GM23248 (cell line): Measurements from ENCODE around the gene RABEP2. TPM values are rescaled to one million over a fixed set of nuclear protein-coding genes. Genes with fewer than 3 reads are reported as not detected.

Experiments
- DNase-seq: peaks from one replicate; pipeline ENCODE4 v3.0.0-alpha.2; 2015
- H2AFZ ChIP-seq: fragments of 200-600 bp; sonication (generic); 2 replicates; pipeline ENCODE4 v1.6.1; 2016; ENCODE audit warnings: antibody characterized with exemption
- H3F3A ChIP-seq: fragments of 200-600 bp; sonication (generic); 2 replicates; pipeline ENCODE4 v1.6.1; 2016; ENCODE audit warnings: mild to moderate bottlenecking, antibody characterized with exemption, mixed run types; ENCODE audit not compliant: insufficient read depth
- H3K27ac ChIP-seq: fragments of 200-600 bp; sonication (generic); 2 replicates; pipeline ENCODE4 v1.5.1; 2016; ENCODE audit warnings: mild to moderate bottlenecking
- H3K27me3 ChIP-seq: fragments of 200-600 bp; sonication (generic); replicated peaks from 2 replicates; pipeline ENCODE4 v1.6.1; 2016; ENCODE audit warnings: mild to moderate bottlenecking; ENCODE audit not compliant: insufficient read depth
- H3K36me3 ChIP-seq: fragments of 200-600 bp; sonication (generic); 2 replicates; pipeline ENCODE4 v1.6.1; 2016; ENCODE audit warnings: low read depth, mild to moderate bottlenecking
- H3K4me1 ChIP-seq: fragments of 200-600 bp; sonication (generic); 2 replicates; pipeline ENCODE4 v1.6.1; 2016; ENCODE audit warnings: mild to moderate bottlenecking; ENCODE audit not compliant: insufficient read depth
- H3K4me2 ChIP-seq: fragments of 200-600 bp; sonication (generic); one replicate; pipeline ENCODE4 v1.6.1; 2016; ENCODE audit warnings: mild to moderate bottlenecking; ENCODE audit not compliant: unreplicated experiment
- H3K4me3 ChIP-seq: fragments of 200-600 bp; sonication (generic); 2 replicates; pipeline ENCODE4 v1.5.1; 2016; ENCODE audit warnings: mild to moderate bottlenecking
- H3K79me2 ChIP-seq: fragments of 200-600 bp; sonication (generic); 2 replicates; pipeline ENCODE4 v1.6.1; 2016; ENCODE audit warnings: mild to moderate bottlenecking; ENCODE audit not compliant: insufficient read depth
- H3K9ac ChIP-seq: fragments of 200-600 bp; sonication (generic); 2 replicates; pipeline ENCODE4 v1.6.1; 2016; ENCODE audit warnings: mild to moderate bottlenecking
- H3K9me2 ChIP-seq: fragments of 200-600 bp; sonication (generic); 2 replicates; pipeline ENCODE4 v1.6.1; 2016; ENCODE audit warnings: mixed run types, mild to moderate bottlenecking, moderate library complexity; ENCODE audit not compliant: insufficient read depth
- H3K9me3 ChIP-seq: fragments of 200-600 bp; sonication (generic); one replicate; pipeline ENCODE4 v1.6.1; 2017; ENCODE audit warnings: low read depth
- H4K20me1 ChIP-seq: fragments of 200-600 bp; sonication (generic); 2 replicates; pipeline ENCODE4 v1.6.0; 2016; ENCODE audit not compliant: insufficient read depth
- EZH2 ChIP-seq: fragments of 200-600 bp; sonication (generic); IDR thresholded peaks from 2 replicates; pipeline ENCODE4 v1.6.1; 2018; ENCODE audit warnings: antibody characterized with exemption, mild to moderate bottlenecking; ENCODE audit not compliant: insufficient read depth, poor library complexity, severe bottlenecking
- EZH2phosphoT487 ChIP-seq: fragments of 200-600 bp; sonication (generic); IDR thresholded peaks from 2 replicates; pipeline ENCODE4 v1.6.1; 2018; ENCODE audit warnings: antibody characterized with exemption, moderate library complexity, mild to moderate bottlenecking, low read depth; ENCODE audit not compliant: insufficient read depth
- WGBS, 2 experiments: methylation state at CpG; one replicate each; pipeline ENCODE4 v1.1.6; 2015 to 2017; ENCODE audit warnings: low lambda C conversion rate in 2 of 2, low coverage in 1 of 2; ENCODE audit errors: missing lambda C conversion rate in 2 of 2; 5-methylcytosine and 5-hydroxymethylcytosine counted together
- in situ Hi-C: fragments of 300-500 bp; cut with MboI; formaldehyde crosslinking; loops from 2 replicates; pipeline ENCODE4 v1.15.0; 2020
- polyA plus RNA-seq: library from polyadenylated mRNA; unstranded; fragments of >200 nt; fragmentation: Nextera tagmentation; extraction: Ambion mirVana; gene quantifications from 2 replicates; pipeline ENCODE4 v1.2.1, GENCODE V29; 2016
- total RNA-seq: library from RNA; depleted of rRNA; stranded (reverse); fragments of >200 nt; shearing (Covaris generic); gene quantifications from 2 replicates; pipeline ENCODE4 v1.2.3, GENCODE V29; 2014

RABEP2 gene
- total and polyA plus RNA-seq, 2 experiments from 2014 or later = 14.0 to 53.4 TPM

GRCh38 chr16:28910086-28911031, 14.7 kb downstream of the RABEP2 start:
- no peaks in the 10 kb centered on the region for H3K27me3 ChIP-seq
- no peaks in the 10 kb centered on the region for H3K79me2 ChIP-seq
- in situ Hi-C loops = no loop called here
- H3K9me3 ChIP-seq = no peaks in the 10 kb centered on the region
- H4K20me1 ChIP-seq = no peaks in the 10 kb centered on the region
- H3K4me2 ChIP-seq = no peak overlapping the region
- H3K27ac ChIP-seq = no peak overlapping the region
- 0 out of 2 replicates have a peak, but pooled peaks cover 1% of the 10 kb centered on the region for H3F3A ChIP-seq
- no peak overlapping the region for H3K4me3 ChIP-seq
- no peak overlapping the region for H3K9ac ChIP-seq
- H3K4me1 ChIP-seq = no peaks in the 10 kb centered on the region
- no peak for TF ChIP-seq EZH2
- TF ChIP-seq EZH2phosphoT487 = no peak
- H3K9me2 ChIP-seq = no peaks in the 10 kb centered on the region
- H3K36me3 ChIP-seq = peaks cover 6% of the 10 kb centered on the region; the same call in 1 of the 2 replicates
- DNase-seq = no peak
- no peak overlapping the region for H2AFZ ChIP-seq
- WGBS, 2 experiments = 92 to 93% methylated on average over 19 of the region's 19 CpGs

- Histone ChIP-seq H3K9me2 (no peaks in the 10 kb centered on the region), H3K36me3 (peaks cover 6% of the 10 kb centered on the region; the same call in 1 of the 2 replicates), H3K4me1 (no peaks in the 10 kb centered on the region), H2AFZ (no peak overlapping the region), H3K9me3 (no peaks in the 10 kb centered on the region), H3F3A (no peaks in the 10 kb centered on the region), H3K79me2 (no peaks in the 10 kb centered on the region), H3K9ac (no peak overlapping the region), H3K27me3 (no peaks in the 10 kb centered on the region), H4K20me1 (no peaks in the 10 kb centered on the region), H3K27ac (no peak overlapping the region), H3K4me3 (no peak overlapping the region), H3K4me2 (no peak overlapping the region)
- DNase-seq = no peak
- WGBS, 2 experiments = 89 to 90% methylated on average over 20 to 24 of the region's 24 CpGs
- in situ Hi-C loops = no loop called here
- TF ChIP-seq EZH2phosphoT487 = no peak
These were observed 19.2 kb downstream of the RABEP2 start for GRCh38 chr16:28905800-28906372.

GRCh38 chr16:28905229-28905754, 19.7 kb downstream of the RABEP2 start:
- H2AFZ ChIP-seq = no peak overlapping the region
- H3K27ac ChIP-seq = no peak overlapping the region
- no peak overlapping the region for H3K9ac ChIP-seq
- H3K79me2 ChIP-seq = no peaks in the 10 kb centered on the region
- H4K20me1 ChIP-seq = no peaks in the 10 kb centered on the region
- no peak for DNase-seq
- H3K4me2 ChIP-seq = no peak overlapping the region
- no peaks in the 10 kb centered on the region for H3K4me1 ChIP-seq
- no peaks in the 10 kb centered on the region for H3K27me3 ChIP-seq
- no peaks in the 10 kb centered on the region for H3K9me3 ChIP-seq
- H3F3A ChIP-seq = no peaks in the 10 kb centered on the region
- H3K4me3 ChIP-seq = no peak overlapping the region
- TF ChIP-seq EZH2phosphoT487 (no peak), EZH2 (no peak)
- WGBS, 2 experiments = 91 to 95% methylated on average over 6 to 9 of the region's 9 CpGs
- in situ Hi-C loops = no loop called here
- H3K9me2 ChIP-seq = no peaks in the 10 kb centered on the region
- H3K36me3 ChIP-seq = peaks cover 6% of the 10 kb centered on the region; the same call in 1 of the 2 replicates

GRCh38 chr16:28904828-28905227, 20.2 kb downstream of the RABEP2 start:
- no peak for DNase-seq
- no peak for TF ChIP-seq EZH2phosphoT487
- TF ChIP-seq EZH2 = no peak
- Histone ChIP-seq H3K9me3 (no peaks in the 10 kb centered on the region), H2AFZ (no peak overlapping the region), H3K27me3 (no peaks in the 10 kb centered on the region), H3K9ac (no peak overlapping the region), H3K4me2 (no peak overlapping the region), H3K4me3 (no peak overlapping the region), H4K20me1 (no peaks in the 10 kb centered on the region), H3K4me1 (no peaks in the 10 kb centered on the region), H3F3A (no peaks in the 10 kb centered on the region), H3K27ac (no peak overlapping the region), H3K79me2 (no peaks in the 10 kb centered on the region), H3K9me2 (no peaks in the 10 kb centered on the region), H3K36me3 (peaks cover 6% of the 10 kb centered on the region; the same call in 1 of the 2 replicates)
- WGBS, 2 experiments = 89 to 91% methylated on average over 15 to 16 of the region's 16 CpGs
- in situ Hi-C loops = no loop called here
